Calu3 (cell line): Measurements from ENCODE around the gene EVPL. TPM values are rescaled to one million over a fixed set of nuclear protein-coding genes. Genes with fewer than 3 reads are reported as not detected.

Source experiments
- BruUV-seq: library from RNA; stranded (reverse); fragments of 400-500 nt; replicated peaks from 2 replicates; lab custom pipeline; 2021; lab: Mats Ljungman, UMichigan
- CTCF ChIA-PET: fragments of 300-600 bp; sonication (Branson Sonifier 250); formaldehyde crosslinking; loops from one replicate; lab custom pipeline; 2022; ENCODE audit warnings: antibody characterized with exemption; lab: Charles Lee
- DNase-seq: peaks from one replicate; pipeline ENCODE4 v3.0.0; 2022
- H3K27ac Mint-ChIP-seq: one replicate; pipeline ENCODE4 v1.8.0; 2022; ENCODE audit warnings: mixed read lengths; ENCODE audit not compliant: unreplicated experiment
- H3K27me3 Mint-ChIP-seq: one replicate; pipeline ENCODE4 v1.8.0; 2022; ENCODE audit warnings: mixed read lengths; ENCODE audit not compliant: unreplicated experiment
- H3K36me3 Mint-ChIP-seq: one replicate; pipeline ENCODE4 v1.8.0; 2022; ENCODE audit warnings: mild to moderate bottlenecking, moderate library complexity, mixed read lengths; ENCODE audit not compliant: insufficient read depth, unreplicated experiment
- H3K4me1 Mint-ChIP-seq: one replicate; pipeline ENCODE4 v1.8.0; 2022; ENCODE audit warnings: mild to moderate bottlenecking, low read depth, mixed read lengths; ENCODE audit not compliant: unreplicated experiment
- H3K4me3 Mint-ChIP-seq: one replicate; pipeline ENCODE4 v1.8.0; 2022; ENCODE audit warnings: mild to moderate bottlenecking, low read depth, moderate library complexity, mixed read lengths; ENCODE audit not compliant: unreplicated experiment
- H3K9me3 Mint-ChIP-seq: one replicate; pipeline ENCODE4 v1.8.0; 2022; ENCODE audit warnings: low read depth, mixed read lengths; ENCODE audit not compliant: unreplicated experiment
- CTCF ChIP-seq: fragments of 200-600 bp; IDR thresholded peaks from one replicate; pipeline ENCODE4 v1.8.0; 2022; ENCODE audit warnings: antibody characterized with exemption; ENCODE audit not compliant: unreplicated experiment
- intact Hi-C: fragments of 100-400 bp; cut with micrococcal nuclease; formaldehyde crosslinking; loops from one replicate; pipeline ENCODE4 v1.10.0; 2022; ENCODE audit not compliant: unreplicated experiment
- total RNA-seq: library from RNA; stranded (reverse); gene quantifications from 2 replicates; pipeline ENCODE4 v1.2.3, GENCODE V29; 2022

EVPL gene
- total RNA-seq, 1 experiment from 2014 or later: 51.8 TPM

GRCh38 chr17:76003915-76004314 lies 23.2 kb downstream of the EVPL start:
- H3K27ac Mint-ChIP-seq: no peak overlapping the region
- H3K9me3 Mint-ChIP-seq: no peaks in the 10 kb centered on the region
- intact Hi-C loops: no loop called here
- H3K27me3 Mint-ChIP-seq: no peaks in the 10 kb centered on the region
- H3K4me3 Mint-ChIP-seq: no peak overlapping the region
- BruUV-seq: no TSS peak
- no peak for DNase-seq
- CTCF ChIA-PET: interaction anchor here (0.6 kb wide), 1 partner anchor 105 kb away, joined by 3 read pairs; no protein-coding TSS in a partner anchor
- no peak for TF ChIP-seq CTCF
- peaks cover 12% of the 10 kb centered on the region for H3K4me1 Mint-ChIP-seq
- H3K36me3 Mint-ChIP-seq: peaks cover 47% of the 10 kb centered on the region

GRCh38 chr17:76002100-76002499 lies 25.0 kb downstream of the EVPL start:
- no peaks in the 10 kb centered on the region for H3K9me3 Mint-ChIP-seq
- CTCF ChIA-PET: interaction anchor here (1.3 kb wide), 1 partner anchor 97 kb away, joined by 4 read pairs; the partner anchor contains the start of gene MRPL38
- H3K4me3 Mint-ChIP-seq: no peak overlapping the region
- H3K4me1 Mint-ChIP-seq: peaks cover 26% of the 10 kb centered on the region
- intact Hi-C loops: no loop called here
- BruUV-seq: no TSS peak
- no peaks in the 10 kb centered on the region for H3K27me3 Mint-ChIP-seq
- TF ChIP-seq CTCF: no peak
- H3K27ac Mint-ChIP-seq: no peak overlapping the region
- no peak for DNase-seq
- peaks cover 38% of the 10 kb centered on the region for H3K36me3 Mint-ChIP-seq

- no peaks in the 10 kb centered on the region for H3K9me3 Mint-ChIP-seq
- no peaks in the 10 kb centered on the region for H3K27me3 Mint-ChIP-seq
- BruUV-seq: no TSS peak
- peak; percentile 20 for TF ChIP-seq CTCF
- H3K36me3 Mint-ChIP-seq: peaks cover 34% of the 10 kb centered on the region
- no peak within 1 kb of the TSS for H3K4me3 Mint-ChIP-seq
- CTCF ChIA-PET: interaction anchor here (0.7 to 0.9 kb wide), 3 partner anchors 13 to 52 kb away, joined by 3 to 4 read pairs (median 3); no protein-coding TSS in a partner anchor
- intact Hi-C loops: no loop called here
- DNase-seq: no peak
- peaks cover 36% of the 10 kb centered on the region for H3K4me1 Mint-ChIP-seq
- no peak within 1 kb of the TSS for H3K27ac Mint-ChIP-seq
Measured at GRCh38 chr17:76000755-76001521, 26.2 kb downstream of the EVPL start, which contains the start of gene CDK3. Gene CDK3, plus strand, starts transcription at chr17:76000855. Its CDS starts 571 bp downstream, at chr17:76001426.

GRCh38 chr17:76000016-76000754 lies 26.9 kb downstream of the EVPL start:
- Mint-ChIP-seq H3K4me3 (no peak overlapping the region), H3K36me3 (peaks cover 27% of the 10 kb centered on the region), H3K9me3 (no peaks in the 10 kb centered on the region), H3K27ac (no peak overlapping the region), H3K27me3 (no peaks in the 10 kb centered on the region), H3K4me1 (peaks cover 28% of the 10 kb centered on the region)
- BruUV-seq: no TSS peak
- TF ChIP-seq CTCF: peak; percentile 76
- DNase-seq: peak; percentile 74
- CTCF ChIA-PET: interaction anchor here (0.8 to 0.9 kb wide), 3 partner anchors 14 to 51 kb away, joined by 3 to 4 read pairs (median 3); no protein-coding TSS in a partner anchor
- intact Hi-C loops: no loop called here
